ENCODE results near the gene NRXN2.

NRXN2 gene

GRCh38 chr11:64760759-64761420 is 37.9 kb upstream of the NRXN2 start:
- Histone ChIP-seq H3K27ac (ENCODE audit: low read depth, low read length) (no peak overlapping the region), H3K4me3 (ENCODE audit: low read length) (no peak overlapping the region), H2BK15ac (replicated peaks; ENCODE audit: low read depth) (no peak overlapping the region), H2AK5ac (ENCODE audit: low read length) (no peak overlapping the region), H3K56ac (ENCODE audit: low read length) (no peak overlapping the region), H3K18ac (ENCODE audit: low read length) (no peak overlapping the region), H3K9ac (ENCODE audit: low read length) (no peak overlapping the region), H3K79me2 (ENCODE audit: control insufficient read depth, insufficient read depth, low read length) (no peaks in the 10 kb centered on the region), H4K5ac (ENCODE audit: low read length) (no peak overlapping the region), H3K4me2 (ENCODE audit: low read length) (no peak overlapping the region), H4K8ac (ENCODE audit: low read depth, low read length) (no peak overlapping the region), H3K27me3 (ENCODE audit: insufficient read depth, low read length, poor library complexity) (no peaks in the 10 kb centered on the region), H3K4me1 (ENCODE audit: control insufficient read depth, low read depth, low read length) (peaks cover 4% of the 10 kb centered on the region), H3K4ac (ENCODE audit: low read depth, low read length) (no peak overlapping the region), H3K79me1 (ENCODE audit: low read length) (no peaks in the 10 kb centered on the region), H3K36me3 (ENCODE audit: control insufficient read depth, insufficient read depth, low read length) (peaks cover 17% of the 10 kb centered on the region), H2BK5ac (ENCODE audit: low read length) (no peak overlapping the region), H2BK120ac (ENCODE audit: low read depth, low read length) (no peak overlapping the region), H3K23ac (ENCODE audit: low read length) (no peak overlapping the region)
- WGBS (ENCODE audit: extremely low coverage, insufficient coverage, low lambda C conversion rate) = no CpG with 5 or more reads among the region's 7 CpGs
- DNase-seq = no peak

- no CpG with 5 or more reads among the region's 24 CpGs for WGBS (ENCODE audit: extremely low coverage, insufficient coverage, low lambda C conversion rate)
Measured at GRCh38 chr11:64759722-64760719, 37.0 kb upstream of the NRXN2 start, which contains the start of gene PYGM. TSS of gene PYGM (minus strand) at chr11:64759974. CDS start at chr11:64759898, 76 bp downstream.

GRCh38 chr11:64759131-64759721 is 36.2 kb upstream of the NRXN2 start:
- WGBS (ENCODE audit: extremely low coverage, insufficient coverage, low lambda C conversion rate) = no CpG with 5 or more reads among the region's 21 CpGs
- no peak overlapping the region for H3K27ac ChIP-seq (ENCODE audit: low read depth, low read length)
- H3K9ac ChIP-seq (ENCODE audit: low read length) = no peak overlapping the region

More at GRCh38 chr11:64759722-64760719, 37.0 kb upstream of the NRXN2 start, which contains the start of gene PYGM:
- peak within 1 kb of the TSS; percentile 49 for H3K56ac ChIP-seq (ENCODE audit: low read length)
- no peak within 1 kb of the TSS for H2BK5ac ChIP-seq (ENCODE audit: low read length)
- no peak within 1 kb of the TSS for H2BK120ac ChIP-seq (ENCODE audit: low read depth, low read length)
- no peak within 1 kb of the TSS for H3K18ac ChIP-seq (ENCODE audit: low read length)
- no peak within 1 kb of the TSS for H2BK15ac ChIP-seq (replicated peaks; ENCODE audit: low read depth)
- no peak within 1 kb of the TSS for H3K4ac ChIP-seq (ENCODE audit: low read depth, low read length)
- H3K23ac ChIP-seq (ENCODE audit: low read length) = no peak within 1 kb of the TSS
- no peak within 1 kb of the TSS for H3K27ac ChIP-seq (ENCODE audit: low read depth, low read length)
- no peak within 1 kb of the TSS for H3K4me3 ChIP-seq (ENCODE audit: low read length)
- no peaks in the 10 kb centered on the region for H3K79me1 ChIP-seq (ENCODE audit: low read length)
- H3K79me2 ChIP-seq (ENCODE audit: control insufficient read depth, insufficient read depth, low read length) = no peaks in the 10 kb centered on the region
- no peak within 1 kb of the TSS for H3K4me2 ChIP-seq (ENCODE audit: low read length)
- no peak within 1 kb of the TSS for H4K5ac ChIP-seq (ENCODE audit: low read length)
- H3K4me1 ChIP-seq (ENCODE audit: control insufficient read depth, low read depth, low read length) = peaks cover 4% of the 10 kb centered on the region
- no peaks in the 10 kb centered on the region for H3K27me3 ChIP-seq (ENCODE audit: insufficient read depth, low read length, poor library complexity)
- H4K8ac ChIP-seq (ENCODE audit: low read depth, low read length) = no peak within 1 kb of the TSS
- peak within 1 kb of the TSS; percentile 29 for H3K9ac ChIP-seq (ENCODE audit: low read length)
- H3K36me3 ChIP-seq (ENCODE audit: control insufficient read depth, insufficient read depth, low read length) = peaks cover 14% of the 10 kb centered on the region
- H2AK5ac ChIP-seq (ENCODE audit: low read length) = no peak within 1 kb of the TSS
- DNase-seq = peak; percentile 90

GRCh38 chr11:64758330-64759079 is 35.5 kb upstream of the NRXN2 start:
- no peak overlapping the region for H3K56ac ChIP-seq (ENCODE audit: low read length)
- H3K9ac ChIP-seq (ENCODE audit: low read length) = no peak overlapping the region
- DNase-seq = no peak
- no peak overlapping the region for H2BK120ac ChIP-seq (ENCODE audit: low read depth, low read length)
- no peak overlapping the region for H3K4ac ChIP-seq (ENCODE audit: low read depth, low read length)
- peaks cover 4% of the 10 kb centered on the region for H3K4me1 ChIP-seq (ENCODE audit: control insufficient read depth, low read depth, low read length)
- H2BK15ac ChIP-seq (replicated peaks; ENCODE audit: low read depth) = no peak overlapping the region
- no peak overlapping the region for H3K4me2 ChIP-seq (ENCODE audit: low read length)
- no peak overlapping the region for H2BK5ac ChIP-seq (ENCODE audit: low read length)
- no CpG with 5 or more reads among the region's 15 CpGs for WGBS (ENCODE audit: extremely low coverage, insufficient coverage, low lambda C conversion rate)
- no peak overlapping the region for H3K23ac ChIP-seq (ENCODE audit: low read length)
- H2AK5ac ChIP-seq (ENCODE audit: low read length) = no peak overlapping the region
- peaks cover 5% of the 10 kb centered on the region for H3K36me3 ChIP-seq (ENCODE audit: control insufficient read depth, insufficient read depth, low read length)
- no peak overlapping the region for H3K18ac ChIP-seq (ENCODE audit: low read length)
- no peak overlapping the region for H4K5ac ChIP-seq (ENCODE audit: low read length)
- no peaks in the 10 kb centered on the region for H3K27me3 ChIP-seq (ENCODE audit: insufficient read depth, low read length, poor library complexity)
- no peak overlapping the region for H3K27ac ChIP-seq (ENCODE audit: low read depth, low read length)
- no peak overlapping the region for H3K4me3 ChIP-seq (ENCODE audit: low read length)
- H4K8ac ChIP-seq (ENCODE audit: low read depth, low read length) = no peak overlapping the region
- no peaks in the 10 kb centered on the region for H3K79me1 ChIP-seq (ENCODE audit: low read length)
- no peaks in the 10 kb centered on the region for H3K79me2 ChIP-seq (ENCODE audit: control insufficient read depth, insufficient read depth, low read length)

More at GRCh38 chr11:64759131-64759721, 36.2 kb upstream of the NRXN2 start:
- H3K36me3 ChIP-seq (ENCODE audit: control insufficient read depth, insufficient read depth, low read length) = peaks cover 8% of the 10 kb centered on the region
- H3K79me2 ChIP-seq (ENCODE audit: control insufficient read depth, insufficient read depth, low read length) = no peaks in the 10 kb centered on the region
- no peak overlapping the region for H4K5ac ChIP-seq (ENCODE audit: low read length)
- H3K18ac ChIP-seq (ENCODE audit: low read length) = no peak overlapping the region
- peaks cover 4% of the 10 kb centered on the region for H3K4me1 ChIP-seq (ENCODE audit: control insufficient read depth, low read depth, low read length)
- H2BK120ac ChIP-seq (ENCODE audit: low read depth, low read length) = no peak overlapping the region
- H3K79me1 ChIP-seq (ENCODE audit: low read length) = no peaks in the 10 kb centered on the region
- DNase-seq = no peak
- H3K27me3 ChIP-seq (ENCODE audit: insufficient read depth, low read length, poor library complexity) = no peaks in the 10 kb centered on the region
- H3K4me3 ChIP-seq (ENCODE audit: low read length) = no peak overlapping the region
- no peak overlapping the region for H3K23ac ChIP-seq (ENCODE audit: low read length)
- H3K4me2 ChIP-seq (ENCODE audit: low read length) = no peak overlapping the region
- no peak overlapping the region for H4K8ac ChIP-seq (ENCODE audit: low read depth, low read length)
- no peak overlapping the region for H3K4ac ChIP-seq (ENCODE audit: low read depth, low read length)
- H2AK5ac ChIP-seq (ENCODE audit: low read length) = no peak overlapping the region
- no peak overlapping the region for H2BK15ac ChIP-seq (replicated peaks; ENCODE audit: low read depth)
- H2BK5ac ChIP-seq (ENCODE audit: low read length) = no peak overlapping the region
- H3K56ac ChIP-seq (ENCODE audit: low read length) = peak overlapping the region; percentile 49

GRCh38 chr11:64757549-64758329 is 34.7 kb upstream of the NRXN2 start:
- Histone ChIP-seq H3K4me2 (ENCODE audit: low read length) (no peak overlapping the region), H2BK120ac (ENCODE audit: low read depth, low read length) (no peak overlapping the region), H3K56ac (ENCODE audit: low read length) (no peak overlapping the region), H2AK5ac (ENCODE audit: low read length) (no peak overlapping the region), H4K5ac (ENCODE audit: low read length) (no peak overlapping the region), H4K8ac (ENCODE audit: low read depth, low read length) (no peak overlapping the region), H3K27ac (ENCODE audit: low read depth, low read length) (no peak overlapping the region), H3K4me3 (ENCODE audit: low read length) (no peak overlapping the region), H2BK15ac (replicated peaks; ENCODE audit: low read depth) (no peak overlapping the region), H3K9ac (ENCODE audit: low read length) (no peak overlapping the region), H3K4me1 (ENCODE audit: control insufficient read depth, low read depth, low read length) (peaks cover 4% of the 10 kb centered on the region), H3K4ac (ENCODE audit: low read depth, low read length) (no peak overlapping the region), H3K27me3 (ENCODE audit: insufficient read depth, low read length, poor library complexity) (no peaks in the 10 kb centered on the region), H3K23ac (ENCODE audit: low read length) (no peak overlapping the region), H3K36me3 (ENCODE audit: control insufficient read depth, insufficient read depth, low read length) (no peaks in the 10 kb centered on the region), H2BK5ac (ENCODE audit: low read length) (no peak overlapping the region), H3K79me1 (ENCODE audit: low read length) (no peaks in the 10 kb centered on the region), H3K18ac (ENCODE audit: low read length) (no peak overlapping the region), H3K79me2 (ENCODE audit: control insufficient read depth, insufficient read depth, low read length) (no peaks in the 10 kb centered on the region)
- no peak for DNase-seq
- WGBS (ENCODE audit: extremely low coverage, insufficient coverage, low lambda C conversion rate) = no CpG with 5 or more reads among the region's 19 CpGs

Measured in mesendoderm (in vitro differentiated cells).